HepG2 (cell line): Measurements from ENCODE around the gene PIP4K2B. TPM values are rescaled to one million over a fixed set of nuclear protein-coding genes. Genes with fewer than 3 reads are reported as not detected.

Source experiments
- ATM ChIP-seq: fragments of 450-650 bp; IDR thresholded peaks from 2 replicates; pipeline ENCODE4 v1.7.1; 2017; ENCODE audit warnings: mild to moderate bottlenecking, borderline replicate concordance
- DNMT1 ChIP-seq: sonication (generic); formaldehyde crosslinking; IDR thresholded peaks from 2 replicates; pipeline ENCODE4 v1.5.1; 2020; ENCODE audit warnings: mild to moderate bottlenecking, missing genetic modification reagents
- DPF2 ChIP-seq: sonication (generic); formaldehyde crosslinking; IDR thresholded peaks from 2 replicates; pipeline ENCODE4 v1.4.0; 2020; ENCODE audit warnings: mild to moderate bottlenecking, low read depth, missing genetic modification reagents, borderline replicate concordance
- ELF1 ChIP-seq: sonication (generic); formaldehyde crosslinking; IDR thresholded peaks from 2 replicates; pipeline ENCODE4 v1.4.0; 2020; ENCODE audit warnings: missing genetic modification reagents
- HNF4G ChIP-seq, 2 experiments: sonication (generic) in 1 of 2; formaldehyde crosslinking in 1 of 2; IDR thresholded peaks; 2 replicates each; pipeline versions ENCODE4 v1.4.0 to v1.6.1; 2011 to 2020; ENCODE audit warnings: borderline replicate concordance in 2 of 2, low read depth in 2 of 2, mild to moderate bottlenecking in 2 of 2, low read length in 1 of 2, missing genetic modification reagents in 1 of 2, moderate library complexity in 1 of 2
- HOXD1 ChIP-seq: sonication (generic); formaldehyde crosslinking; IDR thresholded peaks from 2 replicates; pipeline ENCODE4 v1.5.0; 2020; ENCODE audit warnings: missing genetic modification reagents
- NAIF1 ChIP-seq: sonication (generic); formaldehyde crosslinking; IDR thresholded peaks from 2 replicates; pipeline ENCODE4 v1.5.0; 2020; ENCODE audit warnings: mild to moderate bottlenecking, missing genetic modification reagents, borderline replicate concordance
- NFE2L1 ChIP-seq: sonication (generic); formaldehyde crosslinking; IDR thresholded peaks from 2 replicates; pipeline ENCODE4 v1.4.0; 2020; ENCODE audit warnings: missing genetic modification reagents, mild to moderate bottlenecking, borderline replicate concordance
- SRY ChIP-seq: sonication (generic); formaldehyde crosslinking; IDR thresholded peaks from 2 replicates; pipeline ENCODE4 v1.8.0; 2022; ENCODE audit warnings: mild to moderate bottlenecking, missing genetic modification reagents
- TARDBP ChIP-seq: sonication (generic); formaldehyde crosslinking; IDR thresholded peaks from 2 replicates; pipeline ENCODE4 v1.8.0; 2022; ENCODE audit warnings: mild to moderate bottlenecking, missing genetic modification reagents
- ZFX ChIP-seq: sonication (generic); formaldehyde crosslinking; IDR thresholded peaks from 2 replicates; pipeline ENCODE4 v1.4.0; 2020; ENCODE audit warnings: mild to moderate bottlenecking, low read depth, missing genetic modification reagents, moderate library complexity
- ZMYM3 ChIP-seq: sonication (generic); formaldehyde crosslinking; IDR thresholded peaks from 2 replicates; pipeline ENCODE4 v1.5.1; 2020; ENCODE audit warnings: mild to moderate bottlenecking, missing genetic modification reagents
- ZNF224 ChIP-seq: sonication (generic); formaldehyde crosslinking; IDR thresholded peaks from 2 replicates; pipeline ENCODE4 v1.5.0; 2020; ENCODE audit warnings: mild to moderate bottlenecking, missing genetic modification reagents
- ZNF253 ChIP-seq: sonication (generic); formaldehyde crosslinking; IDR thresholded peaks from 2 replicates; pipeline ENCODE4 v1.8.0; 2022; ENCODE audit warnings: mild to moderate bottlenecking, missing genetic modification reagents, borderline replicate concordance
- ZNF264 ChIP-seq: sonication (generic); formaldehyde crosslinking; IDR thresholded peaks from 2 replicates; pipeline ENCODE4 v1.4.0; 2020; ENCODE audit warnings: missing genetic modification reagents
- ZNF34 ChIP-seq: sonication (generic); formaldehyde crosslinking; IDR thresholded peaks from 2 replicates; pipeline ENCODE4 v1.4.0; 2020; ENCODE audit warnings: mild to moderate bottlenecking, missing genetic modification reagents, borderline replicate concordance
- ZNF383 ChIP-seq: sonication (generic); formaldehyde crosslinking; IDR thresholded peaks from 2 replicates; pipeline ENCODE4 v1.4.0; 2020; ENCODE audit warnings: missing genetic modification reagents, mild to moderate bottlenecking, borderline replicate concordance
- ZNF496 ChIP-seq: sonication (generic); formaldehyde crosslinking; IDR thresholded peaks from 2 replicates; pipeline ENCODE4 v1.8.1; 2023; ENCODE audit warnings: mild to moderate bottlenecking, moderate library complexity, missing genetic modification reagents; ENCODE audit not compliant: insufficient replicate concordance
- ZNF543 ChIP-seq: sonication (generic); formaldehyde crosslinking; IDR thresholded peaks from 2 replicates; pipeline ENCODE4 v1.4.0; 2020; ENCODE audit warnings: mild to moderate bottlenecking, missing genetic modification reagents
- ZNF766 ChIP-seq: sonication (generic); formaldehyde crosslinking; IDR thresholded peaks from 2 replicates; pipeline ENCODE4 v1.5.0; 2020; ENCODE audit warnings: missing genetic modification reagents, borderline replicate concordance
- ZNF83 ChIP-seq: sonication (generic); formaldehyde crosslinking; IDR thresholded peaks from 2 replicates; pipeline ENCODE4 v1.4.0; 2020; ENCODE audit warnings: missing genetic modification reagents, mild to moderate bottlenecking, borderline replicate concordance
- ZNF839 ChIP-seq: sonication (generic); formaldehyde crosslinking; IDR thresholded peaks from 2 replicates; pipeline ENCODE4 v1.4.0; 2020; ENCODE audit warnings: missing genetic modification reagents, mild to moderate bottlenecking, borderline replicate concordance
- polyA plus RNA-seq, 8 experiments: library from polyadenylated mRNA; depleted of rRNA in 3 of 8; stranded (reverse) in 7 of 8; unstranded in 1 of 8; fragments of >200 nt; fragmentation: Illumina TruSeq in 4 of 8; extraction: Trizol in 4 of 8; gene quantifications; 2 replicates each; pipeline versions ENCODE4 v1.2.1 to v1.2.3, GENCODE V29; 2011 to 2016; ENCODE audit warnings: low read depth in 4 of 8, missing spikeins in 1 of 8, mixed read lengths in 1 of 8; ENCODE audit not compliant: insufficient read depth in 1 of 8
- total RNA-seq, 5 experiments: library from RNA; depleted of rRNA; stranded (reverse); fragments of >200 nt; fragmentation: Illumina TruSeq; extraction: Trizol; gene quantifications; 2 replicates each; pipeline ENCODE4 v1.2.3, GENCODE V29; 2016; ENCODE audit warnings: low read depth in 1 of 5
- TF ChIP-seq, protein P1 (sequence below), 2 experiments: sonication (generic) in 1 of 2; formaldehyde crosslinking in 1 of 2; IDR thresholded peaks; 2 replicates each; pipeline versions ENCODE4 v1.4.0 to v1.6.1; 2018 to 2020; ENCODE audit warnings: missing genetic modification reagents in 2 of 2, borderline replicate concordance in 1 of 2, low read depth in 1 of 2, mild to moderate bottlenecking in 1 of 2, missing biosample characterization in 1 of 2
- TF ChIP-seq, protein P2 (sequence below): sonication (generic); formaldehyde crosslinking; IDR thresholded peaks from 2 replicates; pipeline ENCODE4 v1.8.0; 2022; ENCODE audit warnings: low read depth, missing genetic modification reagents
- TF ChIP-seq, protein P3 (sequence below): sonication (generic); formaldehyde crosslinking; IDR thresholded peaks from 2 replicates; pipeline ENCODE4 v1.4.0; 2020; ENCODE audit warnings: mild to moderate bottlenecking, missing genetic modification reagents

The PIP4K2B gene
- total and polyA plus RNA-seq, 2 of the 13 experiments (the other 11 are each of a cell fraction or from before 2014, with no cell fraction given), result 20.4 to 54.0 TPM

DNA sequence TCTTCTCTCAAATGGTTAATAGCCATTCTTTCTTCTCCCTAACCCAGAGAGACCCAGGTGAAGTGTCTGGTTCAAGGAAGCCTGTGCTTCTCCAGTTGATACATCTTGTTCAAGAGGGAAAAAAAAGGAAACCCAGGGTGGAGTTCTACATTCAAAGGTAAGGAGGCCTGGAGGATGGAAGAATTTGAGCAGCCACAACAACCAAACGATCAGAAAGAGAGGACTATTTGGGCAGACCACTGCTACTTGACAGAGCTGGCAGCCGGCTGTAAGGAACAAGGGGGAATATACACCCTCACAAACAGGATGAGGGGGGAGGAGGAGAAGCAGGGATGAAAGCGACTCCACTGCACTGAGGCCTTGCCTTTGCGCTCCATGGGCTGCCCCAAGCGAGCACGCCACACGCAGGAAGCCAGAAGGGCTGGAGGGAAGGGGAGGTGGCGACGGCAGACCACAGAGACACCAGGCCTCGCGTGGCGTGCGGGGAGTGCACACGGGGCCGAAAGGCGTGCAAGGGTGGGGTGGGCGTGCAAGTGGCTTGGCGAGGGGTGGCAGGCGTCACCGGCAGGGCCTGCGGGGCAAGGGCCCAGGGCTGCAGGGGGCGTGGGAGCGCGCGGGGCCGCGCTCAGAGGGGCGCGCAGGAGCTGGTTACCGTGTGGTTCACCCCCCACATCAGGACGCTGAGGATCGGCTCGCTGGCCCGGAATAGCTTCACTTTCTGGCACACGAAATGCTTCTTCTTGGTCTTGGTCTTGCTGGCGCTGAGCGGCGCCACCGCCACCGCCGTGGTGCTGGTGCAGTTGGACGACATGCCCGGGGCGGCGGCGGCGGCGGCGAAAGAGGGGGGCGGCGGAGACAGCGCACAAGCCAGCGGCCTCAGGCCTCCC, 499 bp downstream of the PIP4K2B start (continued):
- TF ChIP-seq HNF4G (IDR thresholded peaks at IDR 0.05; ENCODE audit: borderline replicate concordance, low read depth, low read length) (no peak), HNF4G (CRISPR knock-in tag; IDR thresholded peaks at IDR 0.05; ENCODE audit: borderline replicate concordance, low read depth) (no peak), NFE2L1 (CRISPR knock-in tag) (peak; percentile 79; the same call in 1 of the 2 replicates), ZNF224 (no peak; the same call in 1 of the 2 replicates), ZNF766 (CRISPR knock-in tag) (no peak), HOXD1 (CRISPR knock-in tag) (no peak), ELF1 (CRISPR knock-in tag) (no peak), DPF2 (CRISPR knock-in tag) (no peak), ZNF34 (CRISPR knock-in tag) (0 out of 2 replicates have a peak, but pooled peaks have one; percentile 1), ZFX (CRISPR knock-in tag) (peak; percentile 93), ZNF839 (CRISPR knock-in tag) (peak; percentile 85; the same call in 1 of the 2 replicates), ZNF83 (CRISPR knock-in tag) (peak; percentile 37; the same call in 1 of the 2 replicates), ZNF264 (CRISPR knock-in tag) (no peak), ZNF543 (CRISPR knock-in tag) (no peak), ZMYM3 (no peak), TARDBP (CRISPR knock-in tag) (no peak), SRY (CRISPR knock-in tag) (peak; percentile 81), DNMT1 (CRISPR knock-in tag) (peak; percentile 83; the same call in 1 of the 2 replicates), NAIF1 (CRISPR knock-in tag) (no peak), ZNF496 (CRISPR knock-in tag) (no peak), ZNF383 (CRISPR knock-in tag) (no peak), ZNF253 (CRISPR knock-in tag) (peak; percentile 25; the same call in 1 of the 2 replicates), ATM (no peak)
- TF ChIP-seq, protein P1, sequence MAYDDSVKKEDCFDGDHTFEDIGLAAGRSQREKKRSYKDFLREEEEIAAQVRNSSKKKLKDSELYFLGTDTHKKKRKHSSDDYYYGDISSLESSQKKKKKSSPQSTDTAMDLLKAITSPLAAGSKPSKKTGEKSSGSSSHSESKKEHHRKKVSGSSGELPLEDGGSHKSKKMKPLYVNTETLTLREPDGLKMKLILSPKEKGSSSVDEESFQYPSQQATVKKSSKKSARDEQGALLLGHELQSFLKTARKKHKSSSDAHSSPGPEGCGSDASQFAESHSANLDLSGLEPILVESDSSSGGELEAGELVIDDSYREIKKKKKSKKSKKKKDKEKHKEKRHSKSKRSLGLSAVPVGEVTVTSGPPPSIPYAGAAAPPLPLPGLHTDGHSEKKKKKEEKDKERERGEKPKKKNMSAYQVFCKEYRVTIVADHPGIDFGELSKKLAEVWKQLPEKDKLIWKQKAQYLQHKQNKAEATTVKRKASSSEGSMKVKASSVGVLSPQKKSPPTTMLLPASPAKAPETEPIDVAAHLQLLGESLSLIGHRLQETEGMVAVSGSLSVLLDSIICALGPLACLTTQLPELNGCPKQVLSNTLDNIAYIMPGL (CRISPR knock-in tag; IDR thresholded peaks at IDR 0.05; ENCODE audit: borderline replicate concordance in 1 of 2, low read depth in 1 of 2), result peak in 1 of 2 experiments; percentile 61; a peak in 3 of 4 replicates
- TF ChIP-seq, protein P2, sequence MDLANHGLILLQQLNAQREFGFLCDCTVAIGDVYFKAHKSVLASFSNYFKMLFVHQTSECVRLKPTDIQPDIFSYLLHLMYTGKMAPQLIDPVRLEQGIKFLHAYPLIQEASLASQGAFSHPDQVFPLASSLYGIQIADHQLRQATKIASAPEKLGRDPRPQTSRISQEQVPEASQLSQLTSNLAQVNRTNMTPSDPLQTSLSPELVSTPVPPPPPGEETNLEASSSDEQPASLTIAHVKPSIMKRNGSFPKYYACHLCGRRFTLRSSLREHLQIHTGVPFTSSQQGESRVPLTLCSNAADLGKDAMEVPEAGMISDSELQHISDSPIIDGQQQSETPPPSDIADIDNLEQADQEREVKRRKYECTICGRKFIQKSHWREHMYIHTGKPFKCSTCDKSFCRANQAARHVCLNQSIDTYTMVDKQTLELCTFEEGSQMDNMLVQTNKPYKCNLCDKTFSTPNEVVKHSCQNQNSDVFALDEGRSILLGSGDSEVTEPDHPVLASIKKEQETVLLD (CRISPR knock-in tag), result no peak
- TF ChIP-seq, protein P3, sequence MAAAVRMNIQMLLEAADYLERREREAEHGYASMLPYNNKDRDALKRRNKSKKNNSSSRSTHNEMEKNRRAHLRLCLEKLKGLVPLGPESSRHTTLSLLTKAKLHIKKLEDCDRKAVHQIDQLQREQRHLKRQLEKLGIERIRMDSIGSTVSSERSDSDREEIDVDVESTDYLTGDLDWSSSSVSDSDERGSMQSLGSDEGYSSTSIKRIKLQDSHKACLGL (CRISPR knock-in tag), result peak; percentile 61
